ENCODE measurements around the gene TMPRSS13.
"Not testable (repeated sequence)": the region's sequence is repeated elsewhere in the genome, so short reads cannot be mapped to it uniquely, and the experiment has no call there.

The TMPRSS13 gene

DNA sequence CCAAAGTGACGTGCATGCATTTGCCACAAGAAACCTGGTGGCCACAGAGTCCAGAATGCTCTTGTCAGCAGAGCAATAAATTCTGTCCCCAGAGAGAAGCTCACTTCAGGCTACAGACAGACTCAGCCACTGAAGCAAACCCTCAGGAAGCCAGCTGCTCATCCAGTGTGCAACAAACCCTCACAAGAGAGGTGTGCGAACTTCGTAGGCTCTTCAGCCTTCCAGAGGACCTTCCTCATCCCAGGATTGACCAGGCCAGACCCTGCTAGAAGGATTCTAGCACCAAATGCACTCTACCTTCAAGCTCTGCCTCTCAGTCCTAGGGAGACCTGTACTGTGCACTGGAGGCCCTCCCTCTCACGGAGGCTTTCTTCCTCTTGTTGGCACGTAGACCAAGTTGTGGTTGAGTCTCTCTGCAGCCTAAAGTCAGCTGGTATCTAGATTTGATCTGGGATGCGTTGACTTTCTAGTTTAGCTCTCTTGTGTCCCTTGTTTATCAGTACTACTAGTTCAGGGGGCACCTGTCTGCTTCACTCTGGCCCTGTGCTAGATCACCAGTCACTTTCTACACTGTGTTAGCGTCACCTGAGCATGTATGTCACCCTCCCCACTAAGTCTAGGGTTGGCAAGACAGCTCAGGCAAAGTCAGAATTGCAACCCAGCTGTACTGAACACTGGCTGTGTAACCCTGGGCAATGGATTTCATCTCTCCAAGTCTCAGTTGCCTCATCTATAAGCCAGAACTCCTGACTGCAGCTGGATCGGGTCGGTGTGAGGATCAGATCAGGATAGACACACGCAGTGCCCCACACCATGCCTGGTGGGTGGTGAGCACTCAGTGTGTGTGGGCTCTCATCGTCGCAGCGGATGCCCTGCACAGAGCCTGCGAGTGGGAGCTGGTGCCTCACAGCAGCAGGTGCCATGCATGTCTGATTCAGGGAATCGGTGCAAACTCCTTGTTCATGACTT lies 22.1 kb upstream of the TMPRSS13 start:
- DNase-seq (ENCODE audit: low read depth) = no peak

DNA sequence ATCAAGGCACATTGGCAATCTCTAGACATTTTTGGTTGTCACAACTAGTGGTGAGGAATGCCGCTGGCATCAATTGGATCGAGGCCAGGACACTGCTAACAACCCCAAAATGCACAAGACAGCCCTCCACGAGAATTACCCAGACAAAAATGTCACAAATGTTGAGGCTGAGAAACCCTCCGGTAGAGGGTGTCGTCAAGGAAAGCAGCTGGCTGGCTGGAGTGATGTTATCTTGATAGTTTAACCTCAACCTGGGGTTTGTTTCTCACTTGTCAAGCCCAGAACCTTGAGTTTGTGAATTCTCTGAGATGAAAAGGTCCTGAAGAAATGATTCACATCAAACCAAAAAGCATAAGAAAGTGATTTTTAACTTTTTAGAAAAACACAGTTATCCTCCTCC lies 21.1 kb upstream of the TMPRSS13 start:
- DNase-seq (ENCODE audit: low read depth) = peak; percentile 26

DNA sequence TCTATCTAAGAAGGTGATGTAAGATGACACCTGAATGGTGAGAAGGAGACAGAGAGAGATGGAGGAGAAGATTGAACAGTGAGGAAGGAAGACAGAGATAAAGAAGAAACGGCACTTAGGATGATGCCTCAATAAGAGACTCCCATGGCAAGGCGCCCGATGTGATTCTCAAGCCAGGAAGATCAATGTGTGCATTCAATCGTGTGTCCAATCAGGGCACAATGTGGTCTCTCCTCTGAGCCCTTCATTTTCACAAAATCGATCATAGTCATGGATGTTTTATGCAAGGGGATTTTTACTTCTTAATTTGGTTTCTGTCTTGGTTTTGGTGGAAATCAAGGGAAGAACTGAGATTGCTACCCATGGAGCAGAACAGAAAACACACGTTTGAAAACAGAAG lies 19.9 kb upstream of the TMPRSS13 start:
- no peak for DNase-seq (ENCODE audit: low read depth)

DNA sequence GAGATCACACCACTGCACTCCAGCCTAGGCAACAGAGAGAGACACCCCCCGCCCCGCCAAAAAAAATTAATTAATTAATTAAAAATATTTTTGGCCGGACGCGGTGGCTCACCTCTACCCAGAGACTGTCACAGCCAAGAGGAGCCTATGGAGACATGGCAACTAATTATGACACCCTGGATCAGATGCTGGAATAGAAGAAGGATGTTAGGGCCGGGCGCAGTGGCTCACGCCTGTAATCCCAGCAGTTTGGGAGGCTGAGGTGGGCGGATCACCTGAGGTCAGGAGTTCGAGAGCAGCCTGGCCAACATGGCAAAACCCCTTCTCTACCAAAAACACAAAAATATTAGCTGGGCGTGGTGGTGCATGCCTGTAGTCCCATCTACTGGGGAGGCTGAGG lies 19.3 kb upstream of the TMPRSS13 start:
- not testable (repeated sequence) for DNase-seq (ENCODE audit: low read depth)

DNA sequence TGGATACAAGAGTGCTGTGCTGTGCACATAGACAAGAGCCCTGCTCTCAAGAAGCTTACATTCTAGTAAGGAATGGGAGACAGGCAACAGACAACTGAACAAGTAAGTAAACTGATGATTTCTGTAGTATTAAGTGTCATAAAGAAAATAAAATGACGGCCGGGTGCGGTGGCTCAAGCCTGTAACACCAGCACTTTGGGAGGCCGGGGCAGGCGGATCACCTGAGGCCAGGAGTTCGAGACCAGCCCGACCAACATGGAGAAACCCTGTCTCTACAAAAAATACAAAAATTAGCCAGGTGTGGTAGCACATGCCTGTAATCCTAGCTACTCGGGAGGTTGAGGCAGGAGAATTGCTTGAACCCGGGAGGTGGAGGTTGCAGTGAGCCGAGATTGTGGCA lies 18.5 kb upstream of the TMPRSS13 start:
- DNase-seq (ENCODE audit: low read depth) = not testable (repeated sequence)

DNA sequence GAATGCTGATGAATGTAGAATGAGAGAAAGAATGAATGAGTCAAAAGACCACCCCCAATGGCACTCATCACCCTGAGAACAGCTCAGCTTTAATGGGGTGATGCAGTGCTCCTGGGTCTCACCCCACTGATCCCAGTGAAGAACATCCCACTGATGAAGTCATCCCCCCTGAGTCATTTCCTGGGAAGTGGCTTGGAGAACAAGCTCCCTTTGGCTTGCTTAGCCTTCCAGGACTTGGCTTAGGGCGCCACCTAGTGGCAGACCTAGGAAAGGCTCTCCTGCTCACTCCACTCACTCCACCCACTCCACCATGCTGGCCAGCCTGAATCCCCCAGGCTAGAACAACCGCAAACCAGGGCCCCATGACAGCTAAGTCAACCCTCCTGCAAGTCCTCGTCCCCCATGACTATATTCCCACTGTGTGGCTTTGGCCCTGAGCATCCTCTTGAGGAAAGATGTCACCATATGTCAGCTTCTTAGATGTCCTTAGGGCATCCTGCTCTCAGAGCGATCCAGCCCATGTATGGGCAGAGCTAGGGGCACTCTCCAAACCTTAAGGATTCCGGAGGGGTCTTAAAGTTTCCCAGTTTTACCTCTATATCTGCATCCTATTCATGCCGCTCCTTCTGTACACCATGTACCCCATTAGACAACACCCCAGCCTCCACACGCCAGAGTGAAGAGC lies 17.8 kb upstream of the TMPRSS13 start:
- peak; percentile 80 for DNase-seq (ENCODE audit: low read depth)

DNA sequence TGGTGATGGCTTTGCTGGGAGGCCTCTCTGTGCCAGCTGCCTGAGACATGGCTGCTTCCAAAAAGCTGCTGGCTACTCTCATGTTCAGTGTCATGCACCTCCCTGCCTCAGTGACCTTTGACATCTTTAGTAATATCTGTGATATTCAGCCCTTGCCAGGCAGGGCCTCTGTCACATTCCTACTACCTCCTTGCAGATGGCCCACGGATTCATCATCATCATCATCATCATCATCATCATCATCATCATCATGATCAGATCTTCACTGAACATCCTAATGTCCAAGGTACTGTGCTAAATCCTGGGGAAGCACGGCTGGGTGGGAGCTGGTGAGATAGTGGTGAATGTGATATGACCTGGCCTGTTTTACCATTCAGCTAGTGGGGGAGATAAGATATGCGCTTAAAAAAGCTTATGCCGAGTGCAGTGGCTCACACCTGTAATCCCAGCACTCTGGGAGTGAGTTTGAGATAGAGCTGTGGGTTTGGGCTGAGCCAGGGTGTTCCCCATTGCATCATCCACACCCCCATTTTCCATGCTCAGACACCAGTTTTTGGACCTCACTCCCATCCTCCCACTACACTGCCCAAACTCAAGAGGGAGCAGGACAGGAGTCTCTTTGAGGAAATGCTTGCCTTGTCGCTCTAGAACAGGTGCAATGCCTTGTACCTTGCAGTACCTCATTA lies 17.1 kb upstream of the TMPRSS13 start:
- DNase-seq (ENCODE audit: low read depth) = no peak

DNA sequence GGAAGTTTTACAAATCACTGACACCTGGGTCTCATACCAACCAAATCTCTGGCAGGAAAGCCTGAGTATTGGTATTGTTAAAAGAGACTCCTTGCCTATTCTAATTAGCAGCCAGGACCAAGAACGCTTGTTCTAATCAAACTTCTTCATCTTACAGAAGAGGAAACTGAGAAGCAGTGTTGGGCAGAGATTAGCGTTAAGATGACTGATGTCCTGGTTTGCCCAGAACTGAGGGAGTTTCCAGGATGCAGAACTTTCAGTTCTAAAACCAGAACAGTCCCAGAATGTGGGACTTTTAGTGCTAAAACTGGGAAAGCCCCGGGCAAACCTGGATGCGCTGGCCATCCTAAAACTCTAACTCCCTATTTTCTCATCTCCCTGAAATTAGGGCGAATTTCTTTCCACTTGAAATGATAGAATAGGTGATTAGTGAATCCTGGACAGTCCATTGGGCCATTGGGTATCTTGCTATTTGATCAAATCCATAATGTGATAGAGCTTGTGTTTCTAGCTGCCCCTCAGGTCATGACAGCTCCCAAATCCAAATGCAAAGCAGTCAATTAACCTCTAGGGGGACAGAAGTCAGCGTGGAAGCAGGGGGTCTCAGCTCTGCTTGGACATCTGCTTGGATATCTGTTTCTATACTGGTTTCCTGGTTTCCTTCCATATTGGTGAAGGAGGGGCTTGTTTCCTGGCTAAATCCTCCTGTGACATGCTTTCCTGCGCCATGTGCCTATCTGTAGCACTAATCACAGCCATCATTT lies 16.0 kb upstream of the TMPRSS13 start:
- DNase-seq (ENCODE audit: low read depth) = no peak

DNA sequence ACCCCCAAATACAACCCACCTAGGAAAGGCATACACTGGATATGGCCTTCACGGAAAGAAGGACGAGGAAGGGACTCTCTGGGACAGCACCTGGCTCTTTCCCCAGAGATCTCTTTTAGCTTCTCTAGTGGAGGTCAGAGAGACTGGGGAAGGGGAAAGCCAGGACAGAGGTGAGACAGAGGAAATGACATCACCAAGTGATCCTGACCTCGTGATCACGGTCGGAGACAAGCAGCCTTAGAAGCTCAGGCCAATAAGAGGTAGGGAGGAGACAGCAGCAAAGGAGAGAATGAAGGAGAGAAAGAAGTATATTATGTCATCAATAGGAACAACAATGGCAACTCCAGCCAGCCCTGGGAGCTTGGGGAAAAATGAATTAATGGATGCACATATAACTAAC lies 15.4 kb upstream of the TMPRSS13 start:
- no peak for DNase-seq (ENCODE audit: low read depth)

DNA sequence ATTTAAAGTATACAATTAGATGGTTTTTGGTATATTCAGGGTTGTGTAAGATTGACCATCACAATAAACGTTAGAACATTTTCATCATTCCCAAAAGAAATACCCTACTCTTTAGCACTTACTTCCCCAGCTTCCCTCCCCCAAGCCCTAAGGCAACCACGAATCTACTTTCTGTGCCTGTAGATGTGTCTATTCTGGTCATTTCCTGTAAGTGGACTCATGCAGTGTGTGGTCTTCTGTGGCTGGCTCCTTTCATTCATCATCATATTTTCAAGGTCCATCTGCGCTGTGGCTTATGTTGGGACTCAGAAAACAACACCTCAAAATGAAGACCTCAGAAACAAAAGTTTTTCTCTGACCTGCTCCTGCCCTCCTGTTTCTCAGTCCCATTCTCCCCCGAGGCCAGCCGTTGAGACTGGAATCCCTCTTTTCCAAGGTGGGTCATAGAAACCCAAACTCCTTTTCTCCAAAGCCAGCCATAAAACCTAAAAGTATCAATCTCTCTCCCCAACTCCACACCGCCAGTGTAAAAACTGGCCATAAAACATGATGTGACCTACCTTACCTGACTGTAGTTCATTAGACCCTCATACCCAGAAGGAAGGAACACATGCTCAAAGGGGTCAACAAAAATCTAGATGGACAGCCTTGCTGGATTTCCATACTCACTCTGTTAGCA lies 12.9 kb upstream of the TMPRSS13 start:
- no peak for DNase-seq (ENCODE audit: low read depth)

DNA sequence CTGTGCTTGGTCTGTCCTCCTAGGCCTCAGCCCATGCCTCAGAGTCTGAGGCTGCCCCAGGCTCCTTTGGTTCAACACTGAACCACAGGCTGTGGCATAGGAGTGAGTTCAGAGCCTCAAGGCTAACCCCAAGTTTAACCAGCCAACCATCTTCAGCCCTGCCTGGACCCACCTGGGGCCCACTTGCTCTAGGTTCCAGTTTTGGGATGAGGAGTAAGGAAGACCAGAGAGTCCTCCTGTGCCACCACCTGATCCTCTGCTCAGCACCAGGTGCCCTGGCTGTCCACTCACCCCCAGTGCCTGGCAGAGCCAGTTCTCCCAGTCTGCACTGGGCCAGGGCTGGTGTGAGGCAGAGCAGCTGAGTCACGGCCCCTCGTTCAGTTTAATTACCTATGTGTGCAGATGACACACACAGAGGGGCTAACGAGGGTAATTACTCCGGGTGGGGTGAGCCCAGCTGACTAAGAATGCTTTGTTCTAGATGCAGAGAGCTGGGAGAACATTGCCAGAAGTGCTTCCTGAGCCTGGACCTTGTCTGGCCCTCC lies 12.0 kb upstream of the TMPRSS13 start:
- no peak for DNase-seq (ENCODE audit: low read depth)

DNA sequence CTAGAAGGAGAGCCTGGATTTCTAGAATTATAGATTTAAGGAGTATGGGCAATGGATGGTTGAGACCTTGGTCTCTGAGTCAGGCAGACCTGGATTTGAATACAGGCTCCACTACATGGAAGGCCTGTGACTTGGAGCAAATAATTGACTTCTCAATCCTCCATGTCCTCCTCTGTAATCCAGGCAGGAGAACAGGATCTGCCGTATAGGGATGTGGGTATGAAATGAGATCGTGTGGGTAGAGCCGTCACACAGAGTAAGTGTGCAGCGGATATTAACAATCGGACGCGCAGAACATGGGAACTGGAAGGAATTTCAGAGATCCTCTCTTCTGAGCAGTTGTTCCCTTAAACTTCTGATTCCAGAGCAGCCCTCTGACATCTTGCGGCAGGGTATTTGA lies 11.5 kb upstream of the TMPRSS13 start:
- no peak for DNase-seq (ENCODE audit: low read depth)

DNA sequence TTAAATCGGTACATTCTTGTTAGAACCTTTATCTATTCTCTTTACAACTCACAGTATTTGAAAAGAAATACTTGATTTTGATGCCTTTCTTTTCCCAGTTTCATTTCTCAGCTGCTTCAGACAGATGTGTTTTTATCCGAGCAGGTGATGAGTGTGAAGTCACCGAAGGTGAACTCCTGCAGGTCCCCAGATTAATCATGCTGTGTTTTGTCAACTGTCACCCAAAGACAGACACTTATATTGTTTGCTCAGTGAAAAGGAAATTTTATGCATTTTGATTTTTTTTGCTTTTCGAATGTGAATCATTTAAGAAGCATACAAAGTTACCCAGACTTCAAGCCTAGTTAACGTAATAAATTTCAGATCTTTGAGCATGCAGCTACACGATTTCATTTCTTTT lies 7.8 kb upstream of the TMPRSS13 start:
- no peak for DNase-seq (ENCODE audit: low read depth)

DNA sequence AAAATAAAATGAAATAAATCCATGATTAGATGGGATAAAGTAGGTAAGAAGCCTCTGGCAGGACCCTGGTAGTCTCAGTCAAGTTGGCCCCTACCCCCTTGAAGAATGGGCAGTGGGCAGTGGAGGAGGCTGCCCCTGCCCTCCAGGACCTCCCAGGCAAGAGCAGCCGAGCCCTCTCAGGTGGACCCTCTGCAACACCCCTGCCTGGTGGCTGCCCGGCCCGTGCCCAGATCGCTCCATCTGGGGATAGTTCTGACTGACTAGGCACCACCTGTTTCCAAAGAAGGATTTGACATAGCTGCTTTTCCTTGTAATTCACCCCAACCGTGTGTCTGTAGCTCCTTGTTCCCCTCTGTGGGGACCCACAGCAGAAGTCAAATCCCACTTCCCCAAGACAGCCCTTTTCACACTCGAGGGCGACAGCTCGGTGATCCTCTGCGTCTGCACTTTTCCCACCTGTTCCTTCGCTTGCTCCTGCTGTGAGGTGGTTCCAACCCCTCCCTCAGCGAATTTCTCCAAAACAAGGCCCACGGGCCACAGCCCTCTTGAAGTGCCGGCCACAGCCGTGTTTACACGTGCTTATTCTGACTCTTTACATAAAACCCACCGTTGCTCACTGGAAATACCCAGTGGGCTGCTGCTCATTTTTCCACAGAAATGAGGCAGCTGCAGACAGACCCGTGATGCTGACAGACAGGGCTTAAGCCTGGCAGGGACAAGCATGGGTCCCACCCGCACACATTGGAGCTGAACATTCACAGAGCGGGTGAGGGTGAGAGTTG lies 5.5 kb upstream of the TMPRSS13 start:
- no peak for DNase-seq (ENCODE audit: low read depth)

DNA sequence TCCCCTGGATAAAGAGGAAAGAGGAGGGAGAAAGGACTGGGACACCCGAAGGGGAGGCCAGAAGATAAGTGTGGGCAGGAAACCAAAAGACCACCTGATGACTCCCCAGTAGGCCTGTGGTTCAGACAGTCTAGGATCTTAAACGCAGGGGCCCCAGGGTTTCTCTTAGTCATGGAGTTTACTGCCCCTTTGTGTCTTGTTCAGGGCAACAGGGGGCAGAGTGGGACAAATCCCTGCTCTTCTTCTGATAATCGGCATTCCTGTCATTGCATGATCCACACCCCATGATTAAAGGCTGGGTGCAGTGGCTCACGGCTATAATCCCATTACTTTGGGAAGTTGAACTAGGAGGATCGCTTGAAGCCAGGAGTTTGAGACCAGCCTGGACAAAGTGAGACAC lies 4.7 kb upstream of the TMPRSS13 start:
- DNase-seq (ENCODE audit: low read depth) = no peak

DNA sequence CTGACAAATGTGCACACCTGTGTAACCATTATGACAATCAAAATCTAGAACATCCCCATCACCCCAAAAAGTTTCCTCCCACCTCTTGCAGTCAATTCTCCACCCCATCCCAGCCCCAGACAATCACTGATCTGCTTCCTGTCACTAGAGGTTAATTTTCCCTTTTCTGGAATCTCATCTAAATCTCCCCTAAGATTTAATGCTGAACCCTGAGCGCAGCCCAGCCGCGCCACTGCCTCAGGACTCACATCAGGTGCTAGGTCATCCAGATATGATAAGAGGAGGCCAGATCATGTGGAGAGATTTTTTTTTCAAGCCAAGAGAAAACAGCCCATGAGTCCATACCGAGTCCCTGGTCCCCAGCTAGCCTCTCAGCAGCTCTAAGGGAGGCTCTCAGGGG lies 4.3 kb upstream of the TMPRSS13 start:
- DNase-seq (ENCODE audit: low read depth) = no peak

DNA sequence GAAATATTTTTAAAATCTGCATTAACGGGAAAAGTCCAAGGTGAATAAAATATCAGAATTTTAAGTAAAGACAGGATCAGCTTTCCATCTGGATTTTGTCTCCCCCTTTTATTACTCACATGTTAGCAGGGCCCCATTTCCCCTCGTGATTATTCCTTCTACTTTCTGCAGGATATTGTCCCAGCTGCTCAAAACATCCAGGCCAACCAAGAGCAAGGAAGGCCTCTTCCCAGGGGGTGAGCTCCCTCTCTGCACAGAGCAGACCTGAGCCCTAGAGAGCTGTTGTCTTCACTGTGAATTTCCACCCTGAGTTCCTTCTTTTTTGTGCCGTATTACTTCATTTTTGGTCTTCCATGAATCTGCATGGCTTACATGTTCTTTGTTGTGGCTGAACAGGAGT lies 3.7 kb upstream of the TMPRSS13 start:
- no peak for DNase-seq (ENCODE audit: low read depth)

DNA sequence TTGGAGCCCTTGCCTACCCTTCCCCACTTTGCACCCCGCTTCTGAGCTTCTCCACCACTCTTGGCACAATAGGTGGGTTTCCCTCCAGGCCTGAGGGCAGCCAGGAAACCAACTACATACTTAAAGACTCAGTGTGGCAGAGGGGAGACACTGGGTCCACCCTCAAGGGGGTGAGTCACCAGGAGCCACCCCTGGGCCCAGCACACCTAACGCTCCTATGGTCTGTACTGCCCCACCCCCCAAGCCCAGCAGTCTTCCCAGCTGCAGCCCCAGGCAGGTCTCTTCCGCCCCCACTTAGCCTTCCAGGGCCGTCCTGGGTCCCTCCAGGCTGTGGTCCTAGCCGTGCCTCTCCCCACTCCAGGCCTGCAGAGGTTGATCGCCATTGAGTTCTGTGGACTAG lies 3.2 kb upstream of the TMPRSS13 start:
- no peak for DNase-seq (ENCODE audit: low read depth)

DNA sequence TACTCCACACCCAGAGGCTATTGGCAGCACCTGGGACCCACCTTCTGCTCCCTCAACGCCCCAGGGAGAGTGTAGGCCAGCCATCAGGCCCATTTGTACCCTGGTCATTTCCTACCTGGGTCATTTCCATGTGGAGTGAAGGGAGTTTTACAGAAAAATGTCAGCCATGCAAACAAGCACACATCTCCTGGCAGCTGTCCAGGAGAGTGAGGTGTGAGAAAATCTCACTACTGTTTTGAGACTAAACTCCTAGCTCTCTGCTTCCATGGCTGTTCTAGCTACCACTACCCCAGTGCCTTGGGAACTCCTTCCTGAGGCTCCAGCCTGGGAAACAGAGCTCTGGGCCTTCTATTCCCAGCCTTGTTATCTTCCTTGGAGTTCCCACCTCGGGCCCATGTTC lies 2.8 kb upstream of the TMPRSS13 start:
- peak; percentile 48 for DNase-seq (ENCODE audit: low read depth)

DNA sequence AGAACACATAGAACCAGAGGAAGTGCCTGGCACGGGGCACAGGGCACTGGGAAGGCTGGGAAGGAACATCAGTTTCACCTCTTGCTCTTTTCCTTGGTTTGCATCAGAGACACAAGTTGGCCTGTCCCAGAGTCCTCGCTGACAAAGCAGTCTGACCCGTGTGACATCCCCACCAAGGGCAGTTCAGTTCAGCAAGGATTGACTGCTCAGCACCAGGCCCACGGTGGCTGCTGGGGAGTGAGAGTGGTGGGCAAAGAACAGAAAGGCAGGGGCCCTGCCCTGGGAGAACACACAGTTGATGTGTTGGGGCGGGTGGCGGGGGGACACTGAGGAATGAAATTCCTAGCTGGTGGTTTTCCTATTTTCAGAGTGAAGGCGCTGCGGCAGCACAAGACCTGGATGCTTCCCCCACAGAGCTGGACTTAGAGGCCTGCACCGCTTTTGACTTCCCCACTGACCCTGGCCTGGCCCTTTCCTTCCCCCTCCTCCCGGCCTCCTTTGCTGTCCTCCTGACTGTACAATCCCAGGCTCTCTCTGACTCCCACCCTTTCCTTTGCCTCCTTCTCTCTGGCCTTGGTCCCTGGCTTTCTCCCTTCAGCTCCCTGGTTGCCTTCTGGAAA lies 2.2 kb upstream of the TMPRSS13 start:
- DNase-seq (ENCODE audit: low read depth) = no peak

All from stimulated activated CD8-positive, alpha-beta memory T cell treated with anti-CD3 and anti-CD28 coated beads, Interleukin-4, amount 100 ng/mL, for 24 hours (primary cell).